Adrenal gland (tissue), 12 donors: Measurements from ENCODE around the gene DALRD3. TPM values are rescaled to one million over a fixed set of nuclear protein-coding genes. Genes with fewer than 3 reads are reported as not detected.

Experiments
- DNase-seq, 7 donors: peaks; one replicate each; pipeline ENCODE4 v3.0.0-alpha.2; 2019 to 2020
- H3K27ac ChIP-seq, 5 donors: fragments of 200-600 bp; sonication (generic) in 4 of 5; 1 replicate in 3 of 5; 2 replicates in 2 of 5; pipeline versions ENCODE4 v1.5.1 to v1.8.0; 2016 to 2020; ENCODE audit warnings: mild to moderate bottlenecking in 1 of 5
- H3K27me3 ChIP-seq: fragments of 200-600 bp; 2 replicates; pipeline ENCODE4 v1.8.0; 2021
- H3K36me3 ChIP-seq, 2 donors: fragments of 200-600 bp; replicated peaks in 1 of 2; 1 replicate in 1 of 2; 2 replicates in 1 of 2; pipeline versions ENCODE4 v1.5.1 to v1.8.0; 2018 to 2022
- H3K4me1 ChIP-seq, 2 donors: fragments of 200-600 bp; replicated peaks in 1 of 2; 1 replicate in 1 of 2; 2 replicates in 1 of 2; pipeline versions ENCODE4 v1.5.1 to v1.8.0; 2018 to 2021
- H3K4me3 ChIP-seq, 4 donors: fragments of 200-600 bp; sonication (generic) in 3 of 4; one replicate each; pipeline ENCODE4 v1.5.1; 2016 to 2018
- H3K9me3 ChIP-seq, 3 donors: fragments of 200-600 bp; sonication (generic) in 1 of 3; replicated peaks in 1 of 3; 1 replicate in 2 of 3; 2 replicates in 1 of 3; pipeline versions ENCODE4 v1.5.1 to v1.8.0; 2016 to 2021
- CTCF ChIP-seq, 6 experiments: fragments of 450-650 bp in 4 of 6; fragments of 200-600 bp in 2 of 6; sonication (generic) in 1 of 6; IDR thresholded peaks; 1 replicate in 5 of 6; 2 replicates in 1 of 6; pipeline versions ENCODE4 v1.5.1 to v1.8.0; 2016 to 2021; ENCODE audit warnings: antibody characterized with exemption in 6 of 6, mild to moderate bottlenecking in 2 of 6, moderate library complexity in 1 of 6
- POLR2A ChIP-seq, 2 donors: fragments of 450-650 bp; IDR thresholded peaks; one replicate each; pipeline ENCODE4 v1.6.1; 2017; ENCODE audit warnings: antibody characterized with exemption in 2 of 2, mild to moderate bottlenecking in 2 of 2, moderate library complexity in 1 of 2
- WGBS, 4 donors: extraction: QIAGEN DNeasy Blood & Tissue Kit in 2 of 4; methylation state at CpG; one replicate each; pipeline versions ENCODE4 v1.1.5 to v1.1.7; 2013 to 2017; 5-methylcytosine and 5-hydroxymethylcytosine counted together
- intact Hi-C, 2 donors: fragments of 100-400 bp; cut with DNase I; formaldehyde crosslinking; loops; one replicate each; pipeline versions ENCODE4 v1.14.1 to v1.15.0; 2022 to 2023
- polyA plus RNA-seq, 3 donors: library from polyadenylated mRNA; stranded (reverse); fragments of 200-250 nt in 2 of 3; fragments of 350-450 nt in 1 of 3; fragmentation: Illumina TruSeq in 1 of 3; extraction: RNeasy Lipid Tissue Mini Kit (QIAGEN cat#74804) in 1 of 3; gene quantifications; one replicate each; pipeline ENCODE4 v1.2.3, GENCODE V29; 2013 to 2014
- total RNA-seq, 9 donors: library from RNA; depleted of rRNA in 4 of 9; stranded (reverse); fragments of >200 nt in 4 of 9; fragments of 120-200 nt in 1 of 9; fragmentation: NEBNext Ultra II Directional in 1 of 9; extraction: Animal tissue kit (Norgen Biotek cat#: 25700) in 1 of 9; gene quantifications; one replicate each; pipeline versions ENCODE4 v1.1.0 to v1.2.4, GENCODE V29; 2013 to 2023
- donor health status: healthy with polysubstance abuse.
- donor health status: Bipolar disorder and iron deficiency.
- donor health status: DM: yes; HTN: yes; CAD: no.
- donor health status: DM: no; HTN: no; CAD: no.
- donor health status: DM: no; HTN: no; CAD: no.
- donor health status: DM: yes; HTN: yes; CAD: no.

The DALRD3 gene
- total and polyA plus RNA-seq, 12 donors, result 18.4 to 87.9 (median 46.7) TPM

- TF ChIP-seq CTCF (IDR thresholded peaks at IDR 0.05), result no peak
- no peak for TF ChIP-seq POLR2A (IDR thresholded peaks at IDR 0.05)
- DNase-seq, result peak in 1 of 7 donors; percentile 64
- intact Hi-C loops, result no loop called here
- WGBS, 4 donors, result 85 to 92% (median 91%) methylated on average over 5 to 16 of the region's 16 CpGs
- Histone ChIP-seq H3K27ac (no peak overlapping the region), H3K4me3 (no peak overlapping the region), H3K9me3 (no peaks in the 10 kb centered on the region), H3K27me3 (no peaks in the 10 kb centered on the region), H3K36me3 (no peaks in the 10 kb centered on the region), H3K4me1 (peaks cover 9 to 20% of the 10 kb centered on the region in 2 donors)
Measured at GRCh38 chr3:49004352-49005302, 13.8 kb downstream of the DALRD3 start.

GRCh38 chr3:49001155-49001554, 17.2 kb downstream of the DALRD3 start:
- no peak for DNase-seq
- Histone ChIP-seq H3K27ac (peak overlapping the region in 1 of 5 donors; percentile 8), H3K4me1 (peaks cover 0 to 2% of the 10 kb centered on the region in 2 donors), H3K36me3 (peaks cover 0 to 10% of the 10 kb centered on the region in 2 donors), H3K4me3 (no peak overlapping the region), H3K9me3 (no peaks in the 10 kb centered on the region), H3K27me3 (no peaks in the 10 kb centered on the region)
- WGBS, 4 donors, result 89 to 97% (median 93%) methylated on average over 3 to 6 of the region's 6 CpGs
- TF ChIP-seq CTCF (IDR thresholded peaks at IDR 0.05) (no peak), POLR2A (IDR thresholded peaks at IDR 0.05) (no peak)
- intact Hi-C loops, result no loop called here

GRCh38 chr3:48999085-48999858, 19.1 kb downstream of the DALRD3 start:
- Histone ChIP-seq H3K4me1 (no peaks in the 10 kb centered on the region), H3K36me3 (peaks cover 0 to 11% of the 10 kb centered on the region in 2 donors), H3K9me3 (no peaks in the 10 kb centered on the region), H3K27ac (peak overlapping the region in 1 of 5 donors; percentile 52), H3K27me3 (no peaks in the 10 kb centered on the region), H3K4me3 (no peak overlapping the region)
- DNase-seq, result no peak
- TF ChIP-seq CTCF (IDR thresholded peaks at IDR 0.05), result no peak
- intact Hi-C loops, result no loop called here
- WGBS, 4 donors, result 73 to 90% (median 88%) methylated on average over 4 to 8 of the region's 8 CpGs
